Testis (tissue), 3 donors: Measurements from ENCODE around the gene CEP55. TPM values are rescaled to one million over a fixed set of nuclear protein-coding genes. Genes with fewer than 3 reads are reported as not detected.

Source experiments
- DNase-seq: peaks from one replicate; pipeline ENCODE4 v3.0.0-alpha.2; 2019
- H3K27ac ChIP-seq, 2 donors: fragments of 200-600 bp; sonication (generic); one replicate each; pipeline ENCODE4 v1.5.1; 2019
- H3K27me3 ChIP-seq: fragments of 200-600 bp; sonication (generic); one replicate; pipeline ENCODE4 v1.5.1; 2019
- H3K36me3 ChIP-seq: fragments of 200-600 bp; sonication (generic); one replicate; pipeline ENCODE4 v1.5.1; 2017; ENCODE audit warnings: low read depth; ENCODE audit errors: missing control alignments
- H3K4me1 ChIP-seq: fragments of 200-600 bp; sonication (generic); one replicate; pipeline ENCODE4 v1.5.1; 2019
- H3K4me3 ChIP-seq, 2 donors: fragments of 200-600 bp; sonication (generic); one replicate each; pipeline ENCODE4 v1.5.1; 2017 to 2019
- H3K9me3 ChIP-seq: fragments of 200-600 bp; sonication (generic); one replicate; pipeline ENCODE4 v1.5.1; 2017
- POLR2A ChIP-seq: fragments of 450-650 bp; IDR thresholded peaks from one replicate; pipeline ENCODE4 v1.6.1; 2017; ENCODE audit warnings: antibody characterized with exemption, mild to moderate bottlenecking, moderate library complexity
- WGBS, 2 donors: methylation state at CpG; one replicate each; pipeline ENCODE4 v1.1.5; 2018; 5-methylcytosine and 5-hydroxymethylcytosine counted together
- intact Hi-C: fragments of 100-400 bp; cut with DNase I; formaldehyde crosslinking; loops from one replicate; pipeline ENCODE4 v1.15.1; 2023; ENCODE audit warnings: low total_unique reads
- polyA plus RNA-seq: library from polyadenylated mRNA; stranded (reverse); fragments of 350-450 nt; fragmentation: Illumina TruSeq; extraction: RNeasy Lipid Tissue Mini Kit (QIAGEN cat#74804); gene quantifications from one replicate; pipeline ENCODE4 v1.2.3, GENCODE V29; 2014; ENCODE audit warnings: low read depth, low replicate concordance; ENCODE audit not compliant: insufficient read depth
- total RNA-seq, 2 donors: library from RNA; depleted of rRNA; stranded (reverse); fragments of >200 nt; gene quantifications; one replicate each; pipeline ENCODE4 v1.2.3, GENCODE V29; 2016
- TF ChIP-seq, protein P1 (sequence below), 3 experiments: fragments of 450-650 bp in 2 of 3; fragments of 200-600 bp in 1 of 3; sonication (generic) in 1 of 3; IDR thresholded peaks; one replicate each; pipeline ENCODE4 v1.5.1; 2016 to 2019; ENCODE audit warnings: antibody characterized with exemption in 3 of 3, mild to moderate bottlenecking in 2 of 3, moderate library complexity in 1 of 3

CEP55 gene
- total and polyA plus RNA-seq, 3 donors from 2014 or later = 14.1 to 28.1 (median 15.5) TPM

DNA sequence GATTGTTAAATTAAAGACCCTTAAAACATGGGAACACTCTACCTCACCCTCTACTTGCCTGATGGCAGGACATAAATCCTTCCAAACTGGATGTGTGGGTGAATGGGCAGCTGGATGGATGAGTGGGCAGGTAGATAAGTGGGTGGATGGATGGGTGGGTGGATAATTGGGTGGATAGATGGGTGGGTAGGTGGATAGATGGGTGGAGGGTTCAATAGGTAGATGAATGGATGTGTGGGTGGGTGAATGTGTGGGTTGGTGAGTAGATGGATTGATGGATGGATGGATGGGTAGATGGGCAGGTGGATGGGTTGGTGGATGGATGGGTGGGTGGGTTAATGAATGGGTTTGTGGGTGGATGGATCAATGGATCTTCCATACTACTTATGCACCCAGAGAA, 51.1 kb downstream of the CEP55 start:
- peaks cover 1% of the 10 kb centered on the region for H3K4me1 ChIP-seq
- no peaks in the 10 kb centered on the region for H3K27me3 ChIP-seq
- TF ChIP-seq POLR2A = no peak
- TF ChIP-seq, protein P1, sequence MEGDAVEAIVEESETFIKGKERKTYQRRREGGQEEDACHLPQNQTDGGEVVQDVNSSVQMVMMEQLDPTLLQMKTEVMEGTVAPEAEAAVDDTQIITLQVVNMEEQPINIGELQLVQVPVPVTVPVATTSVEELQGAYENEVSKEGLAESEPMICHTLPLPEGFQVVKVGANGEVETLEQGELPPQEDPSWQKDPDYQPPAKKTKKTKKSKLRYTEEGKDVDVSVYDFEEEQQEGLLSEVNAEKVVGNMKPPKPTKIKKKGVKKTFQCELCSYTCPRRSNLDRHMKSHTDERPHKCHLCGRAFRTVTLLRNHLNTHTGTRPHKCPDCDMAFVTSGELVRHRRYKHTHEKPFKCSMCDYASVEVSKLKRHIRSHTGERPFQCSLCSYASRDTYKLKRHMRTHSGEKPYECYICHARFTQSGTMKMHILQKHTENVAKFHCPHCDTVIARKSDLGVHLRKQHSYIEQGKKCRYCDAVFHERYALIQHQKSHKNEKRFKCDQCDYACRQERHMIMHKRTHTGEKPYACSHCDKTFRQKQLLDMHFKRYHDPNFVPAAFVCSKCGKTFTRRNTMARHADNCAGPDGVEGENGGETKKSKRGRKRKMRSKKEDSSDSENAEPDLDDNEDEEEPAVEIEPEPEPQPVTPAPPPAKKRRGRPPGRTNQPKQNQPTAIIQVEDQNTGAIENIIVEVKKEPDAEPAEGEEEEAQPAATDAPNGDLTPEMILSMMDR (IDR thresholded peaks at IDR 0.05) = no peak
- DNase-seq = no peak
- H3K4me3 ChIP-seq = no peak overlapping the region
- no peak overlapping the region for H3K27ac ChIP-seq
- H3K9me3 ChIP-seq = no peaks in the 10 kb centered on the region
- H3K36me3 ChIP-seq = no peaks in the 10 kb centered on the region
- intact Hi-C loops = no loop called here

DNA sequence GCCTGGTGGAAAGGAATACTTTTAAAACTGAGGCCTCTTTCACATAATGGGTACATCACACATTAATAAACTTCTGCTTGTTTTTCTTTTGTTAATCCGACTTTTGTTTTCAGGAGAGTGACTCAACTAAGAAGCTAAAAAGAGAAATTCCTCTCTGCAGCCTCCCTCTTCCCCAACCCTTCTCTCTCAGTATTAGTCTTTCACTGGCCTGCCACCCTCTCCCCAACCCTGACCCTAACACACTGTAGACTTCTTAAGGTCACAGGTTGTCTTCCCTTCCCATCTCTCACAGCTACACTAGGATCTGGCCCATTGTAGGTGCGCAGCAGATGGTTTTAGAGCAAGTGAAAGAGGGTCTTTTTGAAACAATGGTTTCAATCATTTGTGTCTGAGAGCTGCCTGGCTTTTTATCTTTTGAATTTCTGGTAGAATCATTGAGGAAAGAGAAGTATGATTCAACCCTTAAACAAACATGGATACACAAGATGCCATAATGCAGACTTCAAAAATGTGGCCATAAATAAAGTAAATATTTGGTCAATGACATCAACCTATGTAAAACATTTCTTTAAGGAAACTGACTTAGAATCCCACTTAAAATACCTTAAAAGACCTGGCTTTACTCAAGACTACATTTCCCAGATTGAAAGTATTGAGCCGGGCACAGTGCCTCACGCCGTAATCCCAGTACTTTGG, 52.1 kb downstream of the CEP55 start:
- no peaks in the 10 kb centered on the region for H3K4me1 ChIP-seq
- no peaks in the 10 kb centered on the region for H3K27me3 ChIP-seq
- H3K36me3 ChIP-seq = no peaks in the 10 kb centered on the region
- WGBS, 2 donors = 95% methylated on average over 5 of the region's 5 CpGs
- no peaks in the 10 kb centered on the region for H3K9me3 ChIP-seq
- DNase-seq = no peak
- intact Hi-C loops = no loop called here
- no peak overlapping the region for H3K4me3 ChIP-seq
- no peak for TF ChIP-seq POLR2A
- TF ChIP-seq, protein P1 (IDR thresholded peaks at IDR 0.05) = no peak
- no peak overlapping the region for H3K27ac ChIP-seq

DNA sequence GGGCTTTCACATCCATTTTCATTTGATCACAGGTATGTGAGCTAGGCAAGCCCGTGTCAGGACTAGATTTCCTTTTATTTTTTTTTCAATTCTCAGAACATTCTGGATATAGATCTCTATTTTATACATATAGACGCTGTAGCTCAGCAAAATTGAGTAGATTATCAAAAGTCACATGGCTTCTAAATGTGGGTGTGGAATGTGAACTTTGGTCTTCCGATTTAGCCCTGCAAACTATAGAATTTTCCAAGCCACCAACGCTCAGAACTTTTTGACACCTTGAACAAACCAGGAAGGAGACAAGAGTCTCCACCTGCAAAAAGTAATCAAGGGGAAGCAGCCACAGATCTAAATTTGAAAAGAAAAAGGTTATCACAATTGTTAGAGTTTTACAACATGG, 54.2 kb downstream of the CEP55 start:
- Histone ChIP-seq H3K27me3 (no peaks in the 10 kb centered on the region), H3K9me3 (no peaks in the 10 kb centered on the region), H3K4me3 (no peak overlapping the region), H3K27ac (no peak overlapping the region), H3K4me1 (no peaks in the 10 kb centered on the region), H3K36me3 (no peaks in the 10 kb centered on the region)
- no peak for DNase-seq
- intact Hi-C loops = no loop called here
- TF ChIP-seq, protein P1 (IDR thresholded peaks at IDR 0.05) = no peak
- TF ChIP-seq POLR2A = no peak
- 88 to 96% methylated on average over 4 of the region's 4 CpGs for whole genome bisulfite sequencing, 2 donors

DNA sequence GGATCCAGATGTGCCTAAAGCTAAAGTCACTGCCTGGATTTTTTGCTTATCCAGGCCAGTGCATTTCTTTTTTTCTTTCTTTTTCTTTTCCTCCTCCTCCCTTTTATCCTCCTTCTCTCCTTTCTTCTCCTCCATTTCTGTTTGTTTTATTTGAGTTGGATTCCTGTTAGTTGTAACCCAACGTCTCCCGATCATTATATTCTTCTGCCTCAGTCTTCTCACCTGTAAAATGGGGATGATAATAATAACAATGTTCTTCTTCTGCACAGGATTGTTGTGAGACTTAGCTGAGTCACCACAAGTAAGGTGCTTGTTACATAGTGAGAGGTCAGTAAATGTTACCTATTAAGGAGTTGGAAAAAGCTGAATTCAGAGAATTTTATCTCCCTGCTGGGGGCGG, 56.4 kb downstream of the CEP55 start:
- 95% methylated on average over 3 of the region's 3 CpGs for WGBS, 2 donors
- no peak overlapping the region for H3K27ac ChIP-seq
- no peak overlapping the region for H3K4me3 ChIP-seq
- H3K36me3 ChIP-seq = no peaks in the 10 kb centered on the region
- intact Hi-C loops = no loop called here
- H3K4me1 ChIP-seq = no peaks in the 10 kb centered on the region
- H3K27me3 ChIP-seq = no peaks in the 10 kb centered on the region
- DNase-seq = no peak
- H3K9me3 ChIP-seq = no peaks in the 10 kb centered on the region
- TF ChIP-seq, protein P1 (IDR thresholded peaks at IDR 0.05) = no peak
- no peak for TF ChIP-seq POLR2A
